MCF 10A (cell line): ENCODE results near the gene CNNM3. TPM values are rescaled to one million over a fixed set of nuclear protein-coding genes. Genes with fewer than 3 reads are reported as not detected.

Source experiments
- BruUV-seq: library from RNA; stranded (reverse); fragments of 400-500 nt; replicated peaks from 2 replicates; lab custom pipeline; 2021; lab: Mats Ljungman, UMichigan
- CTCF ChIA-PET: fragments of 300-600 bp; sonication (Branson Sonifier 250); formaldehyde crosslinking; extraction: SDS; loops from one replicate; lab custom pipeline; 2021; ENCODE audit warnings: antibody characterized with exemption, inconsistent platforms; lab: Yijun Ruan, JAX
- POLR2A ChIA-PET: fragments of 300-600, 350-650 bp; sonication (Branson Sonifier 250); formaldehyde crosslinking; extraction: SDS; loops from one replicate; lab custom pipeline; 2020; ENCODE audit warnings: antibody characterized with exemption, inconsistent platforms; lab: Yijun Ruan, JAX
- DNase-seq: peaks from one replicate; pipeline ENCODE4 v3.0.0-alpha.2; 2018; ENCODE audit not compliant: unreplicated experiment
- H3K27ac Mint-ChIP-seq: one replicate; pipeline ENCODE4 v1.8.0; 2022; ENCODE audit warnings: mild to moderate bottlenecking, low read depth, mixed read lengths; ENCODE audit not compliant: unreplicated experiment
- H3K27me3 Mint-ChIP-seq: one replicate; pipeline ENCODE4 v1.8.0; 2022; ENCODE audit warnings: mixed read lengths; ENCODE audit not compliant: insufficient read depth, unreplicated experiment
- H3K36me3 Mint-ChIP-seq: one replicate; pipeline ENCODE4 v1.8.0; 2022; ENCODE audit warnings: mild to moderate bottlenecking, moderate library complexity, mixed read lengths; ENCODE audit not compliant: insufficient read depth, unreplicated experiment
- H3K4me1 Mint-ChIP-seq: one replicate; pipeline ENCODE4 v1.8.0; 2022; ENCODE audit warnings: mixed read lengths; ENCODE audit not compliant: insufficient read depth, unreplicated experiment
- H3K4me3 Mint-ChIP-seq: one replicate; pipeline ENCODE4 v1.8.0; 2022; ENCODE audit warnings: mild to moderate bottlenecking, moderate library complexity, mixed read lengths; ENCODE audit not compliant: unreplicated experiment
- H3K9me3 Mint-ChIP-seq: one replicate; pipeline ENCODE4 v1.8.0; 2022; ENCODE audit warnings: mixed read lengths; ENCODE audit not compliant: unreplicated experiment
- intact Hi-C: fragments of 100-400 bp; cut with micrococcal nuclease; formaldehyde crosslinking; loops from 2 replicates; pipeline ENCODE4 v1.14.1; 2022
- microRNA-seq: library from miRNA; unstranded; fragments of <30 nt; microRNA quantifications from one replicate; pipeline ENCODE4 v1.2.0, GENCODE V29; 2022
- total RNA-seq: library from RNA; stranded (reverse); gene quantifications from 2 replicates; pipeline ENCODE4 v1.2.3, GENCODE V29; 2022
- TF ChIP-seq, protein P1 (sequence below): fragments of 200-600 bp; IDR thresholded peaks from one replicate; pipeline ENCODE4 v1.8.0; 2022; ENCODE audit warnings: antibody characterized with exemption, mild to moderate bottlenecking; ENCODE audit not compliant: unreplicated experiment

The CNNM3 gene
- total RNA-seq, 1 experiment from 2014 or later: 9.1 TPM

DNA sequence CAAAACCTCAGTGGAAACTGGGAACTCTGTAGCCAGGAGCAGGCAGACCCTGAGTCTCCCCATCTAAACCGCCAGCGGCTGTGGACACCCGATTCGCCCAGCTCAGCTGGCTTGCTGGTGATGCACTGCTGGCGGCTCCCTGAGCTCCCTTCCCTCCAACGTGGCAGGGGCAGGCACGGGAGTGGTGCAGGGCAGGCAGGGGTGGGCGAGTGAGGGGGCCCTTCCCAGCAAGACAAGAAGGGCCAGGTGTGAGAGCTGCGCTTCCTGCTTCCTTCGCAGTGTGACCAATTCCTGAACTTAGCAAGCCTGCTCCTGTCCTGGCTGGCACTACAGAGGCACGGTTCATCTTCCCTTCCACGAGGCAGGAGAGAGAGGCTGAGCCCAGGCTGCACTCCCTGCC, 66.2 kb downstream of the CNNM3 start:
- TF ChIP-seq, protein P1, sequence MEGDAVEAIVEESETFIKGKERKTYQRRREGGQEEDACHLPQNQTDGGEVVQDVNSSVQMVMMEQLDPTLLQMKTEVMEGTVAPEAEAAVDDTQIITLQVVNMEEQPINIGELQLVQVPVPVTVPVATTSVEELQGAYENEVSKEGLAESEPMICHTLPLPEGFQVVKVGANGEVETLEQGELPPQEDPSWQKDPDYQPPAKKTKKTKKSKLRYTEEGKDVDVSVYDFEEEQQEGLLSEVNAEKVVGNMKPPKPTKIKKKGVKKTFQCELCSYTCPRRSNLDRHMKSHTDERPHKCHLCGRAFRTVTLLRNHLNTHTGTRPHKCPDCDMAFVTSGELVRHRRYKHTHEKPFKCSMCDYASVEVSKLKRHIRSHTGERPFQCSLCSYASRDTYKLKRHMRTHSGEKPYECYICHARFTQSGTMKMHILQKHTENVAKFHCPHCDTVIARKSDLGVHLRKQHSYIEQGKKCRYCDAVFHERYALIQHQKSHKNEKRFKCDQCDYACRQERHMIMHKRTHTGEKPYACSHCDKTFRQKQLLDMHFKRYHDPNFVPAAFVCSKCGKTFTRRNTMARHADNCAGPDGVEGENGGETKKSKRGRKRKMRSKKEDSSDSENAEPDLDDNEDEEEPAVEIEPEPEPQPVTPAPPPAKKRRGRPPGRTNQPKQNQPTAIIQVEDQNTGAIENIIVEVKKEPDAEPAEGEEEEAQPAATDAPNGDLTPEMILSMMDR: no peak
- no peak for DNase-seq
- ChIA-PET POLR2A (interaction anchor here (1.6 kb wide), 1 partner anchor 9 kb away, joined by 4 read pairs; no protein-coding TSS in a partner anchor), CTCF (no interaction called here)
- intact Hi-C loops: no loop called here
- no TSS peak for BruUV-seq
- no peak overlapping the region for H3K4me3 Mint-ChIP-seq
- H3K27ac Mint-ChIP-seq: no peak overlapping the region
- no peaks in the 10 kb centered on the region for H3K36me3 Mint-ChIP-seq
- H3K27me3 Mint-ChIP-seq: no peaks in the 10 kb centered on the region
- H3K4me1 Mint-ChIP-seq: peaks cover 19% of the 10 kb centered on the region
- H3K9me3 Mint-ChIP-seq: no peaks in the 10 kb centered on the region

DNA sequence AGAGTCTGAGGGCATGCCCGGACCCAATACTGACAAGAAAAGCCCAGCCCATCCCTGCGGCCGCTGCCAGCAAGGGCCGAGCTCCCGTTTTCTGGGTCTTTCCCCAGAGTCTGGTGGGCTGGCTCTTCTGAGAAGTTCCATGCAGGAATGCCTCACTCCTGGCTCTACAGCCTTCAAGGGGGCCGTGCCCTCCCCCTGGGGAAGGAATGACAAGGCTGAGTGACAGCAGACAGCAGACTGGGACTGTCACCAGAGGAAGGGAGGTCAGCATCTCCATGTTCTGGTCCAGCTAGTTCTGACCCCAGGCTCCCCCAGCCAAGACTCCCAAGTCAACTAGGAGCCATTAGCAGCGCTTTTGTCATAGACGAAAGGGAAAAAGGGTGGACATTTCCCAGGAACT, 66.8 kb downstream of the CNNM3 start:
- no TSS peak for BruUV-seq
- peaks cover 23% of the 10 kb centered on the region for H3K4me1 Mint-ChIP-seq
- H3K27ac Mint-ChIP-seq: no peak overlapping the region
- ChIA-PET POLR2A (interaction anchor here (1.6 kb wide), 1 partner anchor 9 kb away, joined by 4 read pairs; no protein-coding TSS in a partner anchor), CTCF (interaction anchor here (3.4 to 3.5 kb wide), 2 partner anchors 14 to 68 kb away, joined by 10 to 19 read pairs; no protein-coding TSS in a partner anchor)
- DNase-seq: no peak
- no peaks in the 10 kb centered on the region for H3K27me3 Mint-ChIP-seq
- TF ChIP-seq, protein P1: no peak
- no peaks in the 10 kb centered on the region for H3K9me3 Mint-ChIP-seq
- intact Hi-C loops: no loop called here
- no peak overlapping the region for H3K4me3 Mint-ChIP-seq
- no peaks in the 10 kb centered on the region for H3K36me3 Mint-ChIP-seq

DNA sequence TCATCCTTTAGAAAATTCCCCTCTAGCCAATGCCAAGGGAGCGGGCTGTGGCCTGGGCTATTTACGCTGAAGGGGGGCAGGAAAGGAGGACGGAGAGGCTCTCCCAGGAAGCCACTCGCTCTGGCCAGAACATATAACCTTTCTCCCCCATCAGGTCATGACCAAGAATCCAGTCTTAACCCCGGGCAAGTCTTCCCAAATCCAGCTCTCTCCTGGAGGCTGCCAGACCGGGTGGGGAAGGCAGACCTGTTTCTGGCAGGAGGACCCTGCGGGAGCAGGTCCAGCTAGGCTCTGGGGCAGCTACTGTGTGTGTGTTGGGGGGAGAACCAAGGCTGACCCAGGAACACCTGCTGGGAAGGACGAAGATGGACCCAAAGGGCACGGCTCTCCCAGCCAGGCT, 67.2 kb downstream of the CNNM3 start:
- Mint-ChIP-seq H3K4me1 (peaks cover 23% of the 10 kb centered on the region), H3K27ac (no peak overlapping the region), H3K27me3 (no peaks in the 10 kb centered on the region), H3K9me3 (no peaks in the 10 kb centered on the region), H3K4me3 (no peak overlapping the region), H3K36me3 (no peaks in the 10 kb centered on the region)
- DNase-seq: no peak
- no TSS peak for BruUV-seq
- TF ChIP-seq, protein P1: no peak
- ChIA-PET CTCF (interaction anchor here (1.0 to 3.5 kb wide), 3 partner anchors 15 to 68 kb away, joined by 3 to 19 read pairs (median 10); no protein-coding TSS in a partner anchor), POLR2A (interaction anchor here (1.6 kb wide), 1 partner anchor 8 kb away, joined by 4 read pairs; no protein-coding TSS in a partner anchor)
- intact Hi-C loops: no loop called here

Small RNAs within 50 kb of the gene (microRNA-seq; reads per million reads assigned to microRNA genes)
- 1.5 reads per million, percentile 5 among the genes with 10 or more reads in this experiment for gene MIR3127

Other genes starting within 250 kb of the CNNM3 start
- 36.0 and 41.4 TPM in 2 replicates for gene KANSL3, start 178.0 kb upstream of the CNNM3 start, total RNA-seq
- gene FER1L5, start 173.5 kb upstream of the CNNM3 start, total RNA-seq: not detected in 2 replicates
- 6.5 and 7.1 TPM in 2 replicates for gene LMAN2L, start 76.2 kb upstream of the CNNM3 start, total RNA-seq
- 5.0 and 6.3 TPM in 2 replicates for gene CNNM4, start 55.4 kb upstream of the CNNM3 start, total RNA-seq
- 3.4 and 7.6 TPM in 2 replicates for gene ANKRD23, start 27.8 kb downstream of the CNNM3 start, total RNA-seq
- gene ANKRD39, start 41.7 kb downstream of the CNNM3 start, total RNA-seq: 14.0 and 17.6 TPM in 2 replicates
- 16.3 and 22.6 TPM in 2 replicates for gene SEMA4C, start 53.8 kb downstream of the CNNM3 start, total RNA-seq
- not detected in 2 replicates for gene FAM178B, start 170.3 kb downstream of the CNNM3 start, total RNA-seq